HG03442 (cell line): ENCODE measurements around the gene MSMP.

ENCODE experiments used
- ATAC-seq: cut with Tn5 transposase; IDR thresholded peaks from one replicate; pipeline ENCODE4 v1.9.1; 2021; ENCODE audit warnings: mild to moderate bottlenecking, moderate library complexity; ENCODE audit not compliant: unreplicated experiment

MSMP gene

DNA sequence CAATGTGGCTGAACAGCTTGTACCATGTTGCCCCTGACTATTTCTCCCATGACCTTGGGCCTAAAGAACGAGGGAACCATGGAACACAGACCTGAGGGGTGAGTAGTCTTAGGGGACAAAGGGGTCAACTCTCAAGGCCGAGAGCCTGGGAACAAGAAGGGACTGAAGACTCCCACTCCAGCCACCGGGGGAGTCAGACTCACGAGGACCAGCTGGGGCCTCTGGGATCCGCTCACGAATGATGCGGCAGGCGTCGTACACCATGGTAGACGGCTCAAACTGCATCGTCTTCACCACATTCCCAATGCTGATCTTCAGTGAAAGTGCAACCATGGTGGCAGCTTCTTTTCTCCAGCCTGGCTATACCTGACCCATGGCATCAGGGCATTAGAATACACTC, 28.7 kb downstream of the MSMP start:
- no peak for ATAC-seq

DNA sequence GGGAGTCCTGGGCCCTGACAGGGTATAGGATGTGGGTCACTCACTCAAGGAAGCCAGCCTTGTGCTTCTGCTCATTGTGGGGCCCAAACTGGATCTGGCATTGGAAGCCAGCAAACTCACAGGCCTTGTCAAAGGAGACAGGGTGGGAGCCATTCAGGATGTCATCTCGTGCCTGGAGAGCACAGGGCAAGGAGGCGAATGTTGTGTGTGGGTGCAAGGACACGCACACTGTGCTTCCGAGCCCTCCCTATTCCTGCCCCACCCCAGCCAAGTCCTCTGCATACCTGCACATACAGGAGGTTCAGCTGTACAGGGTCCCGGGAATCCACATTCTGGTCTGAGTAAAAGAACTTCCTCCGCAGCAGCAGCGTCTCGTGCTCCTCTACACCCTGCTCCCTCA, 30.2 kb downstream of the MSMP start:
- no peak for ATAC-seq

DNA sequence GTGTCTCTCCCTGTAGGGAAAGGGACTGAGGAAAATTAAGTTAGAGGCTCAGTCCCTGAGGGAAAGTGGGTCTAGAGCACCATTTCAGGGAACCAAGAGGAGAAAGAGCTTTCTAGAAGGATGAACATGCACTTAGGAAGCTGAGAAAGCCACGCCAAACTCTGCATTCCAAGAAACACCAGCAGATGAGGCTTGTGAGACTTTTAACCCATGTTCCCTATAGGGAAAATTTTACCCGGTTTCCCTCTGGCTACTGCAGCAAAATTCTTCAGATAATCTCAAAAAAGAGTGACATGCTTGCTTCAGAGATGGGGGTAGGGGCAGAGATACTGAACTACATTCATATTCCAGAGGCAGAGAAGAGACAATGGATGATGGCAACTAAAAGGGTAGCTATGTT, 30.6 kb downstream of the MSMP start:
- no peak for ATAC-seq

DNA sequence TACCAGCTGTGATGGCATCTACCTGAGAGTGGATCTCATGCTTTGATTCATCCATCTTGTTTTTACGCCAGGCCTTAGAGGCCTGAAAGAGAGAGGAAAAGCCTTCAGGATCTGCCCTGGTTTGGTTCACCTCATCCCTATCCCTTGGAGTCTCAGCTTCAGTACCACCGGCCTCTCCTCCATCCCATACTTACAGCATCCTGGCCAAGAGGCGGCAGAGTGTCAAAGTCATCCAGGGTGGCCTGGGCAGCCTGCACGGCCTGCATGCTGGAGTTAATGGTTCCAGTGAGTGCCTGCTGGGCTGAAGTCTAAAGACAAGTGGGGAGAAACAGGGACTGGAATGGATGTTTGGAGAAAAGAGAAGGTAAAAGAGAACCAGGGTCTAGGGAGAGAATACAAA, 34.5 kb downstream of the MSMP start:
- ATAC-seq = no peak

DNA sequence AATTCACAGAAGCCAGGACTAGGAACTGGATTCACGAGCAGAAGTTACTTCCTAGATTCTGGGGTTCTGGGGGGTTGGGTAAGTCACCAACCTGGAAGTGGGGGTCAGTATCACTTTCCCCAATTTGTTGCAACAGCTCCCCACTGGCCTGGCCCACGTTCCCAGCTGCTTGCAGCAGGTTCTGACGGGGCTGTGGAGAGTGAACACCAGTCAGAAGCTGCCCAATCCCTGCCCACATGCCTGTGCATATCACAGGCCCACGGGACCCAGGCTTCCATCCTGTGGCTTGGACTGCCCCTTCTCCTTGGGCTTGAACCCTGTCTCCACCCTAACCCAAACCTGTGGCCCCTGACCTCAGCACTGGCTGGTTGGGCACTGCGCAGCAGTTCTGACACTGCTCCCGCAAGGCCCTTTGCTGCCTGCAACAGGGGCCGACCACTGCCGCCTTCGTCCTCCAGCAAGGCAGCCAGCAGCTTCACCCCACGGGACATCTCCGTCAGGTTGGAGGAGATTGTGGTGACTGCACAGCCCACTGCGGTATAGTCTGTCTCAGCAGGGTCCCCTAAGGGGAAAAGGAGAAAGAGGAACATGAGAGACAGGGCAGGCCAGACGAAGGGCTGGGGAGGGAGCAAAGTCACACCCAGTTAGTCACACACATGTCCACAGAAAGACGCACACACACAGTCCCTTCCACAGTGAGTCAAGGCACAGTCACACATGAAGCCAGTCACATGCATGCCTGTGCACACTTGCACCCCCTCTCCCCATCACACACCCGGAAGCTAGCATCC, 35.2 kb downstream of the MSMP start:
- ATAC-seq = no peak

DNA sequence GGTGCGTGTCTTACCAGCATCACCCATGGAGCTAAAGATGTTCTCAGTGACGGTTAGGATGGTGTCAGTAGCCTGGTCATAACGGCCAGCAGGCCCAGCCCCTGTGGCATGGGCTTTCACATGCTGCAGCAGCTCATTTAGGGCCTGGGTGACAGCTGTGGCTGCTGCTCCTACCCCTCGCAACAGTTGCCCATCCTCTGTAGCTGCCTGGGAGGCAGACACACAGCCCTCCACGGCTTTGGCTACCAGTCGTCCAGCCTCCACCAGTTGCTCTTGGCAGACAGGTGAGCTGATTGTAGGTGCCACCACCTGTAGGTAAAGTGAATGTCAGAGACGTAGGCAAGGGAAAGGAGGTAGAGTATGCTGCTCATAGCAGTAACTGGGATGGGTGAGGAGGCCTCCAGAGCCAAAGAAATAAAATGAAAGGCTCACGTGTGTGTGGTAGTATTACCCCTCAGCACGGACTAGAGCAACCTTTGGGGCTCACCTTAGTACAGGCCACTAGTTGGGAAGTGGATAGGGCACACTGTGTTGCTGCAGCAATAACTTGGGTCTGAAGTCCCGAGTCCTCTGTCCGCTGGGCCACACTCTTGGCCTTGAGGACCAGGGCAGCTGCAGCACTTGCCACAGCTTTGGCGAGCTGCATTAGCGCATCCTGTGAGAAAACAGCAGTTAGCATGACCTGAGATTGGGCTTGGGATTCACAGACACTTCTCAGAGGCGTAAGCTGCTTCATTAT, 36.8 kb downstream of the MSMP start:
- no peak for ATAC-seq

DNA sequence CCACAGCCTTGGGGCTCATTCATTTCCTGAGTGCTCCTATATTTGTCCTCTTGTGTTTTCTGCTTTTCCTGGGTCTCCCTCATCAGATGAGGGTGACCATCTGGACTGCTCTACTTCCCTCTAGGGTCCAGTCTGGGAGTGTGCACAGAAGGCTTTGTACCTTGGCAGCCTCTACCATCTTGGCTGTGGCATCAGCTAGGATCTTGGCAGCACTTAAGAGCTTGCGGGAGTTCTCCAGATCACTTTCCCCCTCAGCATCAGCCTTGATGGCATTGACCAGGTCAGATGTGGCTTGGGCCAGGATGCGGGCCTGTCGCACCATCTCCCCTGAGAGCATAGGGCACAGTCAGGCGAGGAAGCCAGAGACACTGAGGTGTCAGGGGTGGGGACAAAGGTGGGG, 37.8 kb downstream of the MSMP start:
- ATAC-seq = no peak

DNA sequence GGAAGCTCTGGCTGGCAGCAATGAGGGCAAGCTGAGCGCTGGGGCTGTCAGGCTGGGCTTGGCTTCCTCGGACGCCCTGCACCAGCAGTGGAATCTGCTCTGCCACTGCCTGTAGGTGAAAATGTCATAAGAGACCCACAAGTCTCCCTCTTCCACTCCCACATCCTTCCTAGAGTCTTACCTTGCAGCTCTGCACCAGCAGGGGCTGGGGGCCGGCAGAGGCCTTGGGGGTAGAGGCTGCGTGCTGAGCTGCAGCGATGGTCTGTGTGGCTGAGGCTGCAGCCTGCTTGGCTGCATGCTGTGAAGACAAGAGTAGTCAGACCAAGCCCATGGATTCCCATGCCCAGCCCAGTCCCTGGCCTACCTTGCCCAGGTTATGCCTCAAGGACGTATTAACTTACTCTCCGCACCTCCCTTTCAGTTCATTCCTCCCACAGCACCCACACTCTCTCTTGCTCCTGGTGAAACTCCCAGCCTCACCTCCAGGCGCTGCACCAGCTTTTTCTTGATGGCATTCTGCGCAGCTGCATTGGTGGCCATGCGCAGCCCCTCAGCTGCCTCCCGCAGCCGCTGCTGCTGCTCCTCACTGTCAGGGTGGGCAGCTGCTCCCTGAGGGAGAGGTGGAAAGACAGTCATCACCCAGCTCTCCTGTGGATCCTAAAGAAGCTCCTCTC, 39.4 kb downstream of the MSMP start:
- no peak for ATAC-seq

DNA sequence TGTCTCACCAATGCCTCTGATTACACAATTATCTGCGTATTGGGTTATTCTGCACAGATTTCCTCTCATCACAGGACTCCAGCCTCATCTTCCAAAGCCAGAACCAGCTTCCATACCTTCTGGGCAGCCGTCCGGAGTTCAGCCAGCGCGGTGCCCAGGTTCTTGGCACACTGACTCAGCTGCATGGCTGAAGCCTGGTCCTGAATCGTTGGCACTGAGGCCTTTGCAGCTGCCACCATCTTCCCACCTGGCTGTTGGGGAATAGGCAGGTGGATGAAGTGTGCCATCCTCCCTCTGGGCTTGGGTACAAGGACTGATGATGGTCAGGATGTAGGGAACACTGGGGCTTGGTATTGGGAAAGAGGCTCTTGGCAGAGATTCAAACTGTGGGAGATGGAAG, 40.0 kb downstream of the MSMP start:
- no peak for ATAC-seq

DNA sequence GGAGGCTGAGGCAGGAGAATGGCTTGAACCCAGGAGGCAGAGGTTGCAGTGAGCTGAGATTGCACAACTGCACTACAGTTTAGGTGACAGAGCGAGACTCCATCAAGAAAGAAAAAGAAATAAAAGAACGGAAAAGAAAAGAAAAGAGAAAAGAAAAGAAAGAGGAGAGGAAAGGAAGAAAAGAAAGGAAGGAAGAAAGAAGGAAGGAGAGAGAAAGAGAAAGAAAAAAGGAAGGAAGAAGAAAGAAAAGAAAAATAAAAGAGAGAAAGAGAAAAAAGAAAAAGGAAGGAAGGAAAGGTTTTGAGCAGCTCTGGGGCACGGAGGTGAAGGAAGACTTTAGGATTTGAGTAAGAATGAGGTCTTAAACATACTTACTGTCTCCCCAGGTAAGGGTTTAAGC, 40.5 kb downstream of the MSMP start:
- ATAC-seq = no peak

DNA sequence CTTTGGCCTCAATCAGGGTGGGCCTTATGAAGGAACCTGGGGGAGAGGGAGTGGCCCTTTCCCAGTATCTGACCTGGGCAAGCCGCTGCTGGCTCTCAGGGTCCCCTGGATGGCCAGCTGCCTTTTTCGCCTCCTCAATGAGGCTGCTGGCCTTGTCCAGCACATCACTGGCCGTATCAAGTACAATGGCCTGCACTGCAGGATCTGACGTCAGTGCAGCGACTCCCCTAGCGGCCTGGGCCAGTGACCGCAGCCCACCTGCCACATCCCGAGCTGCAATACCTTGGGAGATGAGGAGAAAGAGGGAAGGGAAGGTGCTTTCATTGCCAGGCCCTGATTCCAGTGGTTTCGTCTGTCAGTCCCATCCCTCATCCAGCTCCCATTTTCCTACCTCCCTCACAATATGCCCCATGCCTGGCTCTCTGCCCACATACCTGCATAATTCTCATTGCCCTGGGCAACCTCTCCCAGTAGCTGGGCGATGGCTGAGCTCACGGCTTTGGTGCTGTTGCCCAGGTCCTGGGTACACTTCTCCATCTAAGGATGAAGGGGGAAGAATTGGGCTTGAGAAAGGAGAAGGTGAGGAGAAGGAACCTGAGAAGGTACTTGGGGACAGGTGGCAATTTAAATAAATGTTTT, 41.2 kb downstream of the MSMP start:
- ATAC-seq = no peak

DNA sequence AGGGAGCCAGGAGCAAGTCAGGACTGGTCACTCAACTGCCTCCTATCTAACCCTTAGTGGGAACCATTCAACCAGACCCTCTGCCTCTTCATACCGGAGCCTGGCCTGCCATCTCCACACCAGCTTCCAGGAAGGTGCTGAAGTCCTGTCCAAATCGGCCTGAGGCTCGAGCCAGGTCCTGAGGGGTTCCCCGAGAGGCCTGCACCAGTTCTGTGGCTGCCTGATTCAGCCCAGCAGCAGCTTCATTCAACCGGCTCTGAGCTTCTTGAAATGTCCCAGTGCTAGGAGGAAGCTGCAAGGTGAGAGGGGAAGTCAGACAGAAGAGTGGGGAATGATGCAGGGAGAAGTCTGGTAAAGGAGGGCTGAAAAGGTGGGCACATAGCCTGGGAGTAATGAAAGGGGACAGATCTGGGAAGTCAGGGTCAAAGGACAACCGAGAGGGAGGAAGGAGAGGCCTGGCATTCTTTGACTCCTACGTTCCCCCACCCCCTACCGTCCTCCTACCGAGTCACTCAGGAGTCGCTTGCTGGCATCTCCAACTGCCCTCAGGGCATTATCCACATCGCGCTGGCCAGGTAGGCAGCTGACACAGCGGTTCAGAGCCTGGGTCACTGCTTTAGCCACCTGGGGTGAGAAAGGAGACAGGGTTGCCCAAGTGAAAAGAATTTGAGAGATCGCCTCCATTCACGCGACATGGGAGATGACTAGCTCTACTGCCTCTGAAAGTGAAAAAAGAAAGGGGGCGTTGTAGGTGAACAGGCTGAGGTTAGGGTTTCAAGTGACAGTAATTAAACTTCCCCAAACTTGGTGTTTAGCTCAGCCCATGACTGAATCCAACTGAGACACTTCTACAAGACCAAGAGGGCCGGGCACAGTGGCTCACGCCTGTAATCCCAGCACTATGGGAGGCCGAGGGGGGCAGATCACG, 42.3 kb downstream of the MSMP start:
- no peak for ATAC-seq

DNA sequence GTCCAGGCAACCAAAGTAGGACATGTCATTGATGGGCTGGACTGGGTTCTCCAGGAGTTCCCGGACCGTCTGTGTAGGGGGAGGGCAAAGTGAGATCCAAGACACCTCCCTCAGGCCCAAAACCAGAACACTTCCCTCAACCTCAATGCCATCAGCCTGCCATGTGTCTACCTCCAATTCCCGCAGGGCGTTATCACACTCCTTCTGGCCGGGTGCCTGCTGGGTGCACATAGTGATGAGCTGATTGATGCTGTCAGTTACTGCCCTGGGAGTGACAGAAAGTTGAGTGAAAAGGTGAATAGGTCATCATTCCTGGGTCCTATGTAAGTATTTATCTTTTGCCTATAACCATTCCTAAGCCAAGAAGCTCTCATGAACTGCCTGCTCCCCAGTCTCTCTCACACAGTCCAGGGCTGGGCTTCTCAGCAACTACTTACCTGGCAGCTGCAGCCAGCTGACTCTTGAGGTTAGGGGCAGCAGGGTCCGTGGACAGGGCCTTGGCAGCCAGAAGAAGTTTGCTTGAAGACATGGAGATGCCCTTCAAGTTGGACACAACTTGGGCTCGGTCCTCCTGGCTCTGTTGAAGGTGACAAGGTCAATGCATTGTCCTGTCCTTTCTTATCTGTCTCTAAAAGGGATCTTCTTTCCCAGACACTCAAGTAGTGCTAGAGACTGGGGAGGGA, 43.1 kb downstream of the MSMP start:
- no peak for ATAC-seq

DNA sequence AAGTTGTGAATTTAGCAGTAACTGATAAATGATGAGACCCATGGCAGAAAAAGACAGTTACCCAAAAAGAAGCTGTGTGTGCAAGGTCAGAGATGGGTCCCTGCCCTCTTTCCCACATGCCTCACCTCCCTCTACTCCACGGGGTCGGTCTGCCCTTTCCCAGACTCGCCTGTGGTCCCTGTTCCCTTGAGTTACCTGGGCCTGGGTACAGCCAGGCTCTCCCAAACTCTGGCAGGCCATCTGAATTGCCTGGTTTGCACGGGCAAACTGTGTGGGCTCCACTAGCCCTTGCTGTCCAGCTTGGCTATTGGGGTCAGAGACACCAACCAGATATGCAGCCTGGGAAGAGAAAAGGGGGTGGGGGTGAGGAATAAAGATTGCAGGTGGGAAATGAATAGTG, 45.9 kb downstream of the MSMP start:
- no peak for ATAC-seq

DNA sequence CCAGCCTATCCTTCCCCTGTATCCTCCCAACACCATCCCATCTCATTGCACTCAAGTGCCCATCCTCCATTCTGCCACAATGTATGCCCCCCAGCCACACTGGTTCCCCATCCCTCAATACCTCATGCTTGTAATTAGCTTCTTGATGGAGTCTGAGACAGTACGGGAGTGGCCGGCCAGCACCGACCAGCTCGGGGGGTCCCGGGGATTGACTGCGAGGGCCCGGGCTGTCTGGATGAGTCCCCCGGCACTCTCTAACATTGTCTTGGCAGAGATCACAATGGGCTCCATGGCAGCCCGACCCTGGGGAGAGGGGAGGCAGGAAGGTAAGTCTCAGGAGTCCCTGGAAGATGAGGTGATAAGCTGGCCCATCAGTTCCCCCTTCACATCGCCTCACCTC, 47.1 kb downstream of the MSMP start:
- no peak for ATAC-seq

DNA sequence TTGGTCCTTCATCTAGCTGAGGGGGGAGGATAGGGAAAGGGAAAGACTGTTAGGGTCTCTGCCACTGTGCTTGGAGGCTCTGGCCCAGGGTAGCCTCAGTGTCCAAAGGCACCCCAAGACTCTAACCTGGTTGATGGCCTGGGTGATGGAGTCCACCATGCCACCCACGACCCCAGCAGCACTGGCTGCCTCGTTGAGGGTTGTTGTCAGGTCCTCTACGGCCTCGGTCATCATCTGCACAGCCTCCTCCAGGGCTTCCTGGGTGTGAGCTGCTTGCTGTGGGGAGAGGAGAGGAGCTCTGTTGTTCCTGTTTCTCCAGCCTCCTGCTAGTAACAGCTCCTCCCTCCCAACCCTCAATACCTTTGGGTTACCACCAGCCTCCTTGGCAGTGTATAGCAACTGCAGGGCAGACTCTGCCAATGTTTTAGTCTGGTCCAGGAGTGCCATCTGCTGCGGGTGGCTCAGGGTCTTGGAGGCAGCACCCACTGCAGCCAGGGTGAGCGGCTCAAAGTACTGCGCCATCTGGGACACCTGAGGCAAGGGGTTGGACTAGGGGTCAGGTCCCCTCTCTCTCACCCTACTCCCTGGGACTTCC, 48.1 kb downstream of the MSMP start:
- no peak for ATAC-seq

DNA sequence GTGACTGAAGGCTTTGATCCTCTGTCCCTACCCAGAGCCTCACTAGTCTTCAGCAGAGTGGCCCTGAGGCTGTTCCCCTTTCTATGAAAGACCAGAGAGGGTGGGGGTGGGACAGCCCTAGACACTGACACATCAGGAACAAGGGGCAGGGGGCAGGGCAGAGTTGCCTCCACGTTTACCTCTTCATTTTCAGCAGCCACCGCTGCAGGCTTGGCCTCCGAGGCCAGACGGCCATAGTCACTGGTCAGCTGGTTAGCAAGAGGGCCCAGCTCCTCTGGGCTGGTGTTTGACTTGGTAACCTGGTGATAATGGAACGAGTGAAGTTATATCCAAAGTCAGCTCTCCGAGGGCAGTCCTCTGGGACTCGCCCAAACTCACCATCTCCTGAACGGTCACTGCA, 48.7 kb downstream of the MSMP start:
- ATAC-seq = no peak

DNA sequence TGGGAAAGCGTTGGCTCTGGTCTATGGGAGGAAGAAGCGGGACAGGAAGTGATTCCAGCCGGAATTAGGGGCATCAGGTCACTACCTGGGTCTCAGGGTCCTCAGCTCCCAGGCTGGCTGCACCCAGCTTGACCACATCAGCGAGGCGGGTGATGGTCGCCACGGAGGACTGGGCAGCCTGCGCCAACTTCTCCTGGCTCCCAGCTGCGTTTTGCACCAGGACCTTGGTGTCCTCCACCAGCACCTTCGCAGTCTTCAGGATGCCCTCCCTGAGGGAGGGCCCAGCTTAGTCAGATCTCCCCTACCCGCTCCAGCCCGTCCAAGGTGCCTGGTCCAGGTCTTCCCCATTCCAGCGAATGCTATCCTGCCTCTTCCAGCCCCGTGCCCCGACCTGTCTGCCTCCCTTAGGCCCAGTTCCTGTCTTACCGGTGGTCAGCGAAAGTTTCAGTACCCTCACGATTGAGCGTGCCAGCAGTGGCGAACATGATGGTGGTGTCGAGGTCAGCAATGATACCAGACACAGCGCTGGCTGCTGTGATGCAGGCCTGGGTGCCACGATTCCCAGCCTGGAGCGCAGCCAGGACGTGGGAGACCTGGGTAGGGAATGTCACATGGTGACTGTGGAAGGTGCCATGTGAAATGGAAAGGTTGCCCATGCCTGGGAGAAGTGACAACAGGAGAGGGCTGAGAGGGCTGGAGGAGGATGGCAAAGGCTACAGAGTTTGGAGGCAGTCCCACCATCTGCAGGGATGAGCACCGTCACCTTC, 50.0 kb downstream of the MSMP start:
- ATAC-seq = no peak
